Measurements from ENCODE around the gene RNU1-2.
"Not testable (repeated sequence)": the region's sequence is repeated elsewhere in the genome, so short reads cannot be mapped to it uniquely, and the experiment has no call there.

DNA sequence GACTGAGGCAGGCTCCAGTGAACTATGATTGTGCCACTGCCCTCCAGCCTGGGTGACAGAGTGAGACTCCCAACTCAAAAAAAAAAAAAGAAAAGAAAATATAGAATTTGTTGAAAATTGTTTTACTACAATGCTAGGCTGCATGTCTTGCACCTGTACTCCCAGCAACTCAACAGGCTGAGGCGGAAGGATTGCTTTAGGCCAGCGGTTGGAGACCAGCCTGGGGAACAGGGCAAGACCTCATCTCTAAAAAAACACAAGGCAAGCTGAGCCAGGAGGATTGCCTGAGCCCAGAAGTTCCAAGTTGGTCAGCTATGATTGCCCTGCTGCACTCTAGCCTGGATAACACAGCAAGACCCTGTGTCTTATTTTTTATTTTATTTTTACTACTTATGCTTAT lies 3.2 kb downstream of the RNU1-2 start:
- TF ChIP-seq, protein P1, sequence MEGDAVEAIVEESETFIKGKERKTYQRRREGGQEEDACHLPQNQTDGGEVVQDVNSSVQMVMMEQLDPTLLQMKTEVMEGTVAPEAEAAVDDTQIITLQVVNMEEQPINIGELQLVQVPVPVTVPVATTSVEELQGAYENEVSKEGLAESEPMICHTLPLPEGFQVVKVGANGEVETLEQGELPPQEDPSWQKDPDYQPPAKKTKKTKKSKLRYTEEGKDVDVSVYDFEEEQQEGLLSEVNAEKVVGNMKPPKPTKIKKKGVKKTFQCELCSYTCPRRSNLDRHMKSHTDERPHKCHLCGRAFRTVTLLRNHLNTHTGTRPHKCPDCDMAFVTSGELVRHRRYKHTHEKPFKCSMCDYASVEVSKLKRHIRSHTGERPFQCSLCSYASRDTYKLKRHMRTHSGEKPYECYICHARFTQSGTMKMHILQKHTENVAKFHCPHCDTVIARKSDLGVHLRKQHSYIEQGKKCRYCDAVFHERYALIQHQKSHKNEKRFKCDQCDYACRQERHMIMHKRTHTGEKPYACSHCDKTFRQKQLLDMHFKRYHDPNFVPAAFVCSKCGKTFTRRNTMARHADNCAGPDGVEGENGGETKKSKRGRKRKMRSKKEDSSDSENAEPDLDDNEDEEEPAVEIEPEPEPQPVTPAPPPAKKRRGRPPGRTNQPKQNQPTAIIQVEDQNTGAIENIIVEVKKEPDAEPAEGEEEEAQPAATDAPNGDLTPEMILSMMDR (IDR thresholded peaks at IDR 0.05), result not testable (repeated sequence)
- TF ChIP-seq POLR2A (IDR thresholded peaks at IDR 0.05), result not testable (repeated sequence)
